ENCODE measurements around the gene MAP3K13.

- no peak for TF ChIP-seq CTCF (IDR thresholded peaks at IDR 0.05; ENCODE audit: insufficient read depth, low read depth, low read length)
- no peak for TF ChIP-seq EZH2 (IDR thresholded peaks at IDR 0.05; ENCODE audit: insufficient read depth, low read length)
Measured at GRCh38 chr3:185399737-185400667, 37.1 kb downstream of the MAP3K13 start.

All from astrocyte (in vitro differentiated cells and primary cell).